ENCODE data around the gene ACTN1. TPM values are rescaled to one million over a fixed set of nuclear protein-coding genes. Genes with fewer than 3 reads are reported as not detected.

The ACTN1 gene
- total RNA-seq, 3 donors from 2014 or later = 75.0 to 295 (median 290) TPM

DNA sequence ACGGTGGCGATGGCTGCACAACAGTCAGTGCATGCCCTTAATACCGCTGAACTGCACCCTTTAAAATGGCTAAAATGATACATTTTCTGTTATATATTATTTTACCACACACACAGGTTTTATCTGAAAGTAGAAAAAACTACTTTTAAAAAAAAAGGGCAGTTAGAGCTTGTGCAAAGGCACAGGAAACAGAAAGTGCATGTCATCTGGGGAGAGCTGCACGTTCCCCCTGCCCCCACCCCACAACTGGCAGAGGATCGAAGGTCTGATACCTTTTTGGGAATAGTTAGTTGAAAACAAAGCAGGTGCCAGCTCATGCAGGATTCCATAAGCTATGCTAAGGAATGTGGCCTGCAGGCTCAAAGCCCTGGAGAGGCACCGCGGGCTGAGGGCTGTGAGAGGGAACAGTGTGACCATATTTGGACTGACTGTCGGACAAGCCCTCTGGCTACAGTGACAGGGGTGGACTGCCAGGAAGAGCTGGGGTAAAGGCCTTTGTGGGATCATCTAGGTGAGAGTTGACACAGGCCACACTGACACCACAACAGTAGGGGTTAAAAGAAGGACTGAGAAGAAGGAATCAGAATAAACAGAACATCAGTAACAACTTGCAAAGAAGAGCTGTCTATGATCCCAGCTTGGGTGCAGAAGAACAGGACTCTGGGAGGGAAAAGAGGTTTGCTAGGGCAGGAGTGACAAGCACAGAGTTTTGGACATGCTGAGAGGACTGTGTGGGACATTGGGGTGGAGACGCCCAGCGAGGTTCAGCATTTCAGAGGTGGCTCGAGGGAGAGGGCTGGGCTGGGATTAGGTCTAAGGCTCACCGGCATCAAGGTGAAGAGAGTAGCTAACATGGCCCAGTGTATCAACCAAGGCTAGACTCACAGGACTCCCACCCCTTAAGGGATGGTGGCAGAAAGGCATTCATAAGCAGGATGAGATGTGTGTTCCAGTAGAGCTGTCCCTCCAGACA lies 54.6 kb downstream of the ACTN1 start:
- Histone ChIP-seq H3K9me3 (no peaks in the 10 kb centered on the region), H3K27ac (peak overlapping the region; percentile 73 to 81), H3K27me3 (no peaks in the 10 kb centered on the region), H3K4me1 (peaks cover 0 to 23% of the 10 kb centered on the region in 2 donors), H3K4me3 (no peak overlapping the region), H3K36me3 (no peaks in the 10 kb centered on the region)
- TF ChIP-seq, protein P1, sequence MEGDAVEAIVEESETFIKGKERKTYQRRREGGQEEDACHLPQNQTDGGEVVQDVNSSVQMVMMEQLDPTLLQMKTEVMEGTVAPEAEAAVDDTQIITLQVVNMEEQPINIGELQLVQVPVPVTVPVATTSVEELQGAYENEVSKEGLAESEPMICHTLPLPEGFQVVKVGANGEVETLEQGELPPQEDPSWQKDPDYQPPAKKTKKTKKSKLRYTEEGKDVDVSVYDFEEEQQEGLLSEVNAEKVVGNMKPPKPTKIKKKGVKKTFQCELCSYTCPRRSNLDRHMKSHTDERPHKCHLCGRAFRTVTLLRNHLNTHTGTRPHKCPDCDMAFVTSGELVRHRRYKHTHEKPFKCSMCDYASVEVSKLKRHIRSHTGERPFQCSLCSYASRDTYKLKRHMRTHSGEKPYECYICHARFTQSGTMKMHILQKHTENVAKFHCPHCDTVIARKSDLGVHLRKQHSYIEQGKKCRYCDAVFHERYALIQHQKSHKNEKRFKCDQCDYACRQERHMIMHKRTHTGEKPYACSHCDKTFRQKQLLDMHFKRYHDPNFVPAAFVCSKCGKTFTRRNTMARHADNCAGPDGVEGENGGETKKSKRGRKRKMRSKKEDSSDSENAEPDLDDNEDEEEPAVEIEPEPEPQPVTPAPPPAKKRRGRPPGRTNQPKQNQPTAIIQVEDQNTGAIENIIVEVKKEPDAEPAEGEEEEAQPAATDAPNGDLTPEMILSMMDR (IDR thresholded peaks at IDR 0.05) = no peak
- TF ChIP-seq POLR2A (IDR thresholded peaks at IDR 0.05) = no peak
- no peak for TF ChIP-seq POLR2AphosphoS5 (IDR thresholded peaks at IDR 0.05)
- DNase-seq (ENCODE audit: low spot score in 2 of 2) = no peak
- intact Hi-C loops (cut with DNase I; ENCODE audit: low total_unique reads) = no loop called here

DNA sequence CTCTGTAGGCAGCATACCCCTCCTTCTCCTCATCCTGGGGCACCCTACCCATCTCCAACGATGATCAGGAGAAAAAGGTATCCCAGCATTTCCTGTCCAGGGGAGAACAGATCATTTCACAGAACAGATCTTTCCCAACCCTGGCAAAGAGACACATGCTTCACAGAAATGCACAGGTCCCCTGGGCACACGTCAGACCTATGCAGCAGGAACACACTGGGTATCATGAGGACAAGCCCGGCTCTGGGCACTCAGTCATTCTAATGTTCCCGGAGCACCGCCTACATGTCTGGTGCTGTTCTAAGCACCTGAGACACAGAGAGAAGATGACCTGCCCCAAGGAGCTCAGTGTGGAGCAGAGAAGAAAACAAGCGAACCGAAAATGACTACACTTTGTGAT lies 56.2 kb downstream of the ACTN1 start:
- DNase-seq (ENCODE audit: low spot score in 2 of 2) = no peak
- H3K36me3 ChIP-seq = no peaks in the 10 kb centered on the region
- TF ChIP-seq, protein P1 (IDR thresholded peaks at IDR 0.05) = no peak
- peak in 1 of 3 donors; percentile 20 for TF ChIP-seq POLR2AphosphoS5 (IDR thresholded peaks at IDR 0.05)
- no peak for TF ChIP-seq POLR2A (IDR thresholded peaks at IDR 0.05)
- H3K27me3 ChIP-seq = no peaks in the 10 kb centered on the region
- H3K27ac ChIP-seq = peak overlapping the region; percentile 64 to 73
- peaks cover 0 to 23% of the 10 kb centered on the region in 2 donors for H3K4me1 ChIP-seq
- intact Hi-C loops (cut with DNase I; ENCODE audit: low total_unique reads) = loop anchor here (1.0 kb wide), 1 partner anchor 24 kb away; no protein-coding TSS in a partner anchor
- no peak overlapping the region for H3K4me3 ChIP-seq
- no peaks in the 10 kb centered on the region for H3K9me3 ChIP-seq

DNA sequence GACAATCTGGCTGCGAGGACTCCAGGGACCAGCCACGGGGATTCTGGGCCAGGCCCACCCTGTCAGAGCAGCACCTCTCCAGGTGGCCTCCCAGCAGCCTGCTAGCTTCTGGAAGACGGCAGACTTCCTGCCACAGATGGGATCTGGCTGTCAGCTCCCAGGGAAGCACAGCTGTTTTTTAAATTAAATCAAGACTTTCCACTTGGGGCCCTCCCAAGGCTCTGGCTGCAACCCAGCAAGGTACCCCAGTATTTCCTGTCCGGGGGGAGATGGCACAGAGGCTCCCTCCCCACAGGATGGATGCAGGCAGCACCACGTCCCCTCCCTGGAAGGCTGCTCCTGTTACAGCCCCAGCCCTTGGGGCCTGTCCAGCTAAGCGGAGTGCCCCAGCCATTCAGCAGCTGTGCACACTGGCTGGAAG lies 56.9 kb downstream of the ACTN1 start:
- Histone ChIP-seq H3K4me1 (peaks cover 0 to 23% of the 10 kb centered on the region in 2 donors), H3K27ac (peak overlapping the region; percentile 64 to 73), H3K36me3 (no peaks in the 10 kb centered on the region), H3K9me3 (no peaks in the 10 kb centered on the region), H3K27me3 (no peaks in the 10 kb centered on the region), H3K4me3 (no peak overlapping the region)
- intact Hi-C loops (cut with DNase I; ENCODE audit: low total_unique reads) = loop anchor here (1.0 kb wide), 1 partner anchor 23 kb away; no protein-coding TSS in a partner anchor
- DNase-seq (ENCODE audit: low spot score in 2 of 2) = no peak
- TF ChIP-seq, protein P1 (IDR thresholded peaks at IDR 0.05) = no peak
- TF ChIP-seq POLR2AphosphoS5 (IDR thresholded peaks at IDR 0.05) = no peak
- no peak for TF ChIP-seq POLR2A (IDR thresholded peaks at IDR 0.05)

DNA sequence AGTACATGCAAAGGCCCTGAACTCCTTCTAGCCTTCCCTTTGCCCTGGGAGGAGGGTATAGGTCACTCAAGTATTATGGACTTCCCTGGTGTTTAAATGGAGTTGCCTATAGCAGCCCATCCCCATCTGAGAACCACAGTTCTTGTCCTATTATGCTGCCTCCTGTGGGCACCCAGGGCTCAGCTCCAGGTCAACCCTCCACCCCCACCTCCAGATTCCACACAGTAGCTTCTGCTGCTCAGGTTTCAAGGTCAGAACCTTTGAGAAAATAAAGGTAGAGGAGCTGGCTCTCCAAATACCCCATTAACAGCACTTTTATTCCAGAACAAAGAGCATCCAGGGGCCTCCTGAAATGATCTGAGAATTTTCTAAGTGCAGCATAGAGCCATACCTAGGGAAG lies 57.4 kb downstream of the ACTN1 start:
- no peaks in the 10 kb centered on the region for H3K27me3 ChIP-seq
- H3K27ac ChIP-seq = peak overlapping the region; percentile 64 to 73
- DNase-seq (ENCODE audit: low spot score in 2 of 2) = no peak
- no peak for TF ChIP-seq POLR2AphosphoS5 (IDR thresholded peaks at IDR 0.05)
- TF ChIP-seq, protein P1 (IDR thresholded peaks at IDR 0.05) = no peak
- no peak for TF ChIP-seq POLR2A (IDR thresholded peaks at IDR 0.05)
- no peaks in the 10 kb centered on the region for H3K36me3 ChIP-seq
- intact Hi-C loops (cut with DNase I; ENCODE audit: low total_unique reads) = loop anchor here (1.0 kb wide), 1 partner anchor 22 kb away; no protein-coding TSS in a partner anchor
- H3K9me3 ChIP-seq = no peaks in the 10 kb centered on the region
- H3K4me3 ChIP-seq = no peak overlapping the region
- peaks cover 0 to 23% of the 10 kb centered on the region in 2 donors for H3K4me1 ChIP-seq

DNA sequence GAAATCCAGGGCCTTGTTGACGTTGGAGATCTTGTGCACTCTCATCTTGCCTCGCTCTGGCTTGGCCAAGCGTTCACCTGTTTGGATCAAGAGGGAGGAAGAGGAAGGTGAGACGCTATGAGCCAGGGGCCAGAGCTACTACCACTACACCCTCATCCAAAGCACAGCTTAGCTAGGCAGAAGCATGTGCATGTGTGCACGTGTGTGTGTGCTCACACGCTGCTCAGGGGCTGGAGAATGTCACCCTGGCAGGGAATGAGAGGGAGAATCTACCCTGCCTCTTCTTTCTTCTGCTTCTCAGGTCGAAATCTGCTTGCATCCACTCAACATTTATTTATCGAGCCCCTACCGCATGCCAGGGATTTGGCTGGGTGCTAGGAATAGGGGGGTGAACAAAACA lies 58.1 kb downstream of the ACTN1 start:
- H3K4me3 ChIP-seq = no peak overlapping the region
- H3K9me3 ChIP-seq = no peaks in the 10 kb centered on the region
- DNase-seq (ENCODE audit: low spot score in 2 of 2) = no peak
- H3K27ac ChIP-seq = no peak overlapping the region
- H3K4me1 ChIP-seq = peaks cover 0 to 23% of the 10 kb centered on the region in 2 donors
- TF ChIP-seq POLR2A (IDR thresholded peaks at IDR 0.05) (no peak), POLR2AphosphoS5 (IDR thresholded peaks at IDR 0.05) (no peak)
- TF ChIP-seq, protein P1 (IDR thresholded peaks at IDR 0.05) = no peak
- intact Hi-C loops (cut with DNase I; ENCODE audit: low total_unique reads) = no loop called here
- H3K27me3 ChIP-seq = no peaks in the 10 kb centered on the region
- no peaks in the 10 kb centered on the region for H3K36me3 ChIP-seq

All from breast epithelium (tissue), 4 donors.